Gastroesophageal sphincter (tissue), 3 donors: ENCODE data around the gene PTPN23.

ENCODE experiments used
- POLR2A ChIP-seq, 2 donors: fragments of 450-650 bp; IDR thresholded peaks; one replicate each; pipeline ENCODE4 v1.6.1; 2017; ENCODE audit warnings: antibody characterized with exemption in 2 of 2, mild to moderate bottlenecking in 2 of 2, moderate library complexity in 1 of 2
- TF ChIP-seq, protein P1 (sequence below), 4 experiments: fragments of 200-600 bp in 2 of 4; fragments of 450-650 bp in 2 of 4; sonication (generic) in 1 of 4; IDR thresholded peaks; one replicate each; pipeline ENCODE4 v1.5.1; 2017 to 2019; ENCODE audit warnings: antibody characterized with exemption in 4 of 4, mild to moderate bottlenecking in 2 of 4, moderate library complexity in 2 of 4

- no peak for TF ChIP-seq POLR2A (IDR thresholded peaks at IDR 0.05)
- TF ChIP-seq, protein P1, sequence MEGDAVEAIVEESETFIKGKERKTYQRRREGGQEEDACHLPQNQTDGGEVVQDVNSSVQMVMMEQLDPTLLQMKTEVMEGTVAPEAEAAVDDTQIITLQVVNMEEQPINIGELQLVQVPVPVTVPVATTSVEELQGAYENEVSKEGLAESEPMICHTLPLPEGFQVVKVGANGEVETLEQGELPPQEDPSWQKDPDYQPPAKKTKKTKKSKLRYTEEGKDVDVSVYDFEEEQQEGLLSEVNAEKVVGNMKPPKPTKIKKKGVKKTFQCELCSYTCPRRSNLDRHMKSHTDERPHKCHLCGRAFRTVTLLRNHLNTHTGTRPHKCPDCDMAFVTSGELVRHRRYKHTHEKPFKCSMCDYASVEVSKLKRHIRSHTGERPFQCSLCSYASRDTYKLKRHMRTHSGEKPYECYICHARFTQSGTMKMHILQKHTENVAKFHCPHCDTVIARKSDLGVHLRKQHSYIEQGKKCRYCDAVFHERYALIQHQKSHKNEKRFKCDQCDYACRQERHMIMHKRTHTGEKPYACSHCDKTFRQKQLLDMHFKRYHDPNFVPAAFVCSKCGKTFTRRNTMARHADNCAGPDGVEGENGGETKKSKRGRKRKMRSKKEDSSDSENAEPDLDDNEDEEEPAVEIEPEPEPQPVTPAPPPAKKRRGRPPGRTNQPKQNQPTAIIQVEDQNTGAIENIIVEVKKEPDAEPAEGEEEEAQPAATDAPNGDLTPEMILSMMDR (IDR thresholded peaks at IDR 0.05) = no peak
Measured at GRCh38 chr3:47407237-47407636, 26.4 kb downstream of the PTPN23 start.
